CD8-positive, alpha-beta memory T cell (primary cell): ENCODE measurements around the gene CDH23. TPM values are rescaled to one million over a fixed set of nuclear protein-coding genes. Genes with fewer than 3 reads are reported as not detected.

ENCODE experiments used
- CTCF ChIA-PET: fragments of 350-600 bp; sonication (Branson Sonifier 250); formaldehyde crosslinking; loops from one replicate; lab custom pipeline; 2021; ENCODE audit warnings: antibody characterized with exemption; lab: Charles Lee
- POLR2A ChIA-PET: fragments of 350-600 bp; sonication (Branson Sonifier 250); formaldehyde crosslinking; loops from one replicate; lab custom pipeline; 2021; ENCODE audit warnings: antibody characterized with exemption; lab: Charles Lee
- DNase-seq, 5 donors: peaks; one replicate each; pipeline versions ENCODE4 v3.0.0 to v3.0.0-alpha.2; 2020 to 2022; ENCODE audit warnings: mixed read lengths in 1 of 5
- H3K27ac ChIP-seq: one replicate; pipeline ENCODE4 v1.7.0; 2013; ENCODE audit warnings: low read depth, mild to moderate bottlenecking, low read length, moderate library complexity
- H3K27me3 ChIP-seq: 2 replicates; pipeline ENCODE4 v1.7.0; 2013; ENCODE audit warnings: low read length, mild to moderate bottlenecking; ENCODE audit not compliant: insufficient read depth, poor library complexity, severe bottlenecking
- H3K36me3 ChIP-seq: 2 replicates; pipeline ENCODE4 v1.7.0; 2013; ENCODE audit warnings: mild to moderate bottlenecking, low read length, moderate library complexity; ENCODE audit not compliant: insufficient read depth
- H3K4me1 ChIP-seq: 2 replicates; pipeline ENCODE4 v1.7.0; 2013; ENCODE audit warnings: mild to moderate bottlenecking, low read length, moderate library complexity; ENCODE audit not compliant: insufficient read depth
- H3K4me3 ChIP-seq: 2 replicates; pipeline ENCODE4 v1.7.0; 2013; ENCODE audit warnings: mild to moderate bottlenecking, low read length
- H3K9me3 ChIP-seq: 2 replicates; pipeline ENCODE4 v1.7.0; 2013; ENCODE audit warnings: mild to moderate bottlenecking, low read length
- H3K27ac Mint-ChIP-seq, 8 donors: one replicate each; pipeline ENCODE4 v1.8.0; 2020 to 2021; ENCODE audit warnings: mixed read lengths in 8 of 8, mild to moderate bottlenecking in 6 of 8, inconsistent platforms in 3 of 8, moderate library complexity in 3 of 8
- H3K27me3 Mint-ChIP-seq, 2 donors: one replicate each; pipeline ENCODE4 v1.8.0; 2020 to 2021; ENCODE audit warnings: mixed read lengths in 2 of 2, mild to moderate bottlenecking in 1 of 2, moderate library complexity in 1 of 2
- H3K36me3 Mint-ChIP-seq, 3 donors: one replicate each; pipeline ENCODE4 v1.8.0; 2020 to 2021; ENCODE audit warnings: mixed read lengths in 3 of 3, inconsistent platforms in 1 of 3, mild to moderate bottlenecking in 1 of 3
- H3K4me1 Mint-ChIP-seq, 3 donors: one replicate each; pipeline ENCODE4 v1.8.0; 2020 to 2021; ENCODE audit warnings: mixed read lengths in 3 of 3, inconsistent platforms in 1 of 3, mild to moderate bottlenecking in 1 of 3
- H3K4me3 Mint-ChIP-seq, 7 donors: one replicate each; pipeline ENCODE4 v1.8.0; 2020 to 2021; ENCODE audit warnings: mixed read lengths in 7 of 7, mild to moderate bottlenecking in 6 of 7, moderate library complexity in 4 of 7, inconsistent platforms in 2 of 7
- H3K9me3 Mint-ChIP-seq, 5 donors: one replicate each; pipeline ENCODE4 v1.8.0; 2020 to 2022; ENCODE audit warnings: mixed read lengths in 5 of 5, mild to moderate bottlenecking in 3 of 5, moderate library complexity in 2 of 5, inconsistent platforms in 1 of 5
- polyA plus RNA-seq: library from polyadenylated mRNA; unstranded; fragments of 300-500 nt; fragmentation: Illumina TruSeq; gene quantifications from one replicate; pipeline ENCODE4 v1.2.3, GENCODE V29; 2021
- total RNA-seq, 2 experiments: library from RNA; stranded (reverse); gene quantifications; one replicate each; pipeline ENCODE4 v1.2.3, GENCODE V29; 2021

CDH23 gene
- total RNA-seq (under 1 TPM; 0.74 to 0.78 TPM), polyA plus RNA-seq (2.0 TPM)

DNA sequence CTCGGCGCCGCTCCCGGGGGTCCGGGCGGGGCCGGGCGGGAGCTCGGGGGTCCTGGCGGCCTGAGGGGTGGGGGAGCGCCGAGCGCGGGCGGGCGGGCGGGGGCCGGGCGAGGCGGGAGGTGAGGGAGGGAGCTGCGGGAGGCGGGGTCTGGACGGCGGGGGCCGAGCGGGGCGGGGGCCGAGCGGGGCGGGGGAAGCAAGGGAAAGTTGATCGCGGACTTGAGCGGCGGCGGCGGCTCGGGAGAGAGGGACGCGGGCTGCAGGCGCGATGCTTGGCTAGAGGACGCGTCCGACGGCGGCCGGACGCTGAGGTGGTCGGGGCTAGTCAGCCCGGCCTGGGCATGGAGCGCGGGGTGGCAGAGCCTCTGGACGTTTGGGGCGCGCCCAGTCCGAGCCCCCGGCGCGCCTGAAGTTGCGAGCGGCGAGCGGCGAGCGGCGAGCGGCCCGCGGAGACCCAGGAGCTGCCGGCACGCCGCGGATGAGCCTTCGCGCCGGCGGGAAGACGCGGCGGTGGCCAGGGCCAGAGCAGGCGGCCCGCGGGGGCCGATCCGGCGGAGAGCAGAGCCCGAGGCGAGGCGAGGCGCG lies at the start of gene CDH23:
TSS of gene CDH23 (plus strand) at position 210 of the 585 bp plus-strand sequence. CDS start 42,912 bp downstream, outside the sequence.
- Histone ChIP-seq H3K27ac (no peak within 1 kb of the TSS), H3K9me3 (no peaks in the 10 kb centered on the region), H3K4me1 (peaks cover 8% of the 10 kb centered on the region), H3K27me3 (peaks cover 29% of the 10 kb centered on the region), H3K4me3 (no peak within 1 kb of the TSS), H3K36me3 (no peaks in the 10 kb centered on the region)
- POLR2A ChIA-PET: no interaction called here
- Mint-ChIP-seq H3K27ac (peak within 1 kb of the TSS in 1 of 8 donors; percentile 85), H3K4me3 (peak within 1 kb of the TSS; percentile 60 to 89 (median 71)), H3K27me3 (peaks cover 33 to 69% of the 10 kb centered on the region in 2 donors), H3K9me3 (peaks cover 0 to 2% (median 0%) of the 10 kb centered on the region in 5 donors), H3K4me1 (peaks cover 7 to 14% (median 9%) of the 10 kb centered on the region in 3 donors), H3K36me3 (peaks cover 0 to 3% (median 0%) of the 10 kb centered on the region in 3 donors)
- no peak for DNase-seq
- CTCF ChIA-PET: interaction anchor here (0.9 kb wide), 1 partner anchor 312 kb away, joined by 3 read pairs; no protein-coding TSS in a partner anchor

DNA sequence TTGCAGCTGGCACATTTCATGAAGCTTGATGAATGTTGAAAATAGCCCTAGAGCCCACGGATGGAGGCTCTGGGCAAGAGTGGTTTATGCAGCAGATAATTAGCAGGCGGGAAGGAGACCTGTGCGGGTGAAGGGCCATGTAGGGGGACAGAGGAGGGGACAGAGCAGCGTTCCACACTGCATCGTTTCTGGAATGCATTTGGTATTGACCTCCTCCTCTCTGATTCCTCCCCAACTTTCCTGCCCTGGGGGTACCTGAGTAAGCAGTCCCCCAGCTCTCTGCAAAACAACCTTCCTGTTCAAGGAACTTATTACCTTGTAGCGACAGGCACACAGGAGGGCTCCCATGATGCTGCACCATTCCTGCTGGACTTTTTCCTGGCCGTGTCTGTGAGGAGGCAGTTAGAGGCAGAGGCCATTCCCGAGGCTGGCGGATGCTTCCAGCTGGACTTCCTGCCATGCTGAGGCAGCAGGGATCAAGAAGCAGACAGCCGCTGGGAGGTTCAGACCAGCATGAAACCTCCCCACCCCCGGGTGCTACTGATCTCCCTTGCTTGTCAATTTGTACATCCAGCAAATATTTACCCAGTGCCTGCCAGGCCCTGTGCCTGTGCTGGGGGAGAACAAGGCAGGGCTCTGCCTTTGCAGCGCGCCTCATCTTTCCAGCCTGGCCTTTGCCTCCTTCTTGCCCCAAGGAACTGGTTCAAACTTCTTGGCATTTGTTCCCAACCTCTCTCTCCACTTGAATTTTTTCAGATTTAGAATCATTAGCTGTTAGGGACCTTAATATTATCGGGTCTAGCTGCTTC lies 48.9 kb upstream of the CDH23 start:
- DNase-seq: no peak
- Mint-ChIP-seq H3K36me3 (peaks cover 0 to 40% (median 3%) of the 10 kb centered on the region in 3 donors), H3K27me3 (no peaks in the 10 kb centered on the region), H3K4me3 (peak overlapping the region in 1 of 7 donors; percentile 36), H3K9me3 (no peaks in the 10 kb centered on the region), H3K4me1 (peaks cover 0 to 13% (median 12%) of the 10 kb centered on the region in 3 donors), H3K27ac (peak overlapping the region in 2 of 8 donors; percentile 45 to 63)
- Histone ChIP-seq H3K4me3 (no peak overlapping the region), H3K27ac (no peak overlapping the region), H3K27me3 (no peaks in the 10 kb centered on the region), H3K36me3 (peaks cover 4% of the 10 kb centered on the region), H3K4me1 (no peaks in the 10 kb centered on the region), H3K9me3 (no peaks in the 10 kb centered on the region)
- ChIA-PET CTCF (interaction anchor here (1.5 kb wide), 2 partner anchors 10 to 20 kb away, joined by 3 read pairs; no protein-coding TSS in a partner anchor), POLR2A (no interaction called here)

DNA sequence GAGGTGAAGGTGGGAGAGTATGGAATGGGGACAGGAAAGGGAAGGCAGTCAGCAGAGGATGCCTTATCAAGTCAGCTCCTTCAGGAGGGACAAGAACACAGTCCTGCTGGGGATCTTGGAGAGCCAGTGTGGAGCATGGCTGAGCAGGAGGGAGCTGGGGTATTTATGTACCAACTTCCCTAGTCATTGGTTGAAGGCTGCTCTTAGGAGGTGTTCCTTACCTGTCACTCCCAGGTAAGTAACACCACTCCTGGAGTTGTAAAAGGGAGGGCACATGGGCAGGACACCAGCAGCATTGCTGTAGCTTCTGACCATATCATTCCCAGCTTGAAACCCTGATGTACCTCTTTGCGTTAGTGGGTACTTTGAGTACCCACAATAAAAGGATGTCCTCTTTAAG lies 47.9 kb upstream of the CDH23 start:
- H3K27ac Mint-ChIP-seq: peak overlapping the region in 1 of 8 donors; percentile 78

DNA sequence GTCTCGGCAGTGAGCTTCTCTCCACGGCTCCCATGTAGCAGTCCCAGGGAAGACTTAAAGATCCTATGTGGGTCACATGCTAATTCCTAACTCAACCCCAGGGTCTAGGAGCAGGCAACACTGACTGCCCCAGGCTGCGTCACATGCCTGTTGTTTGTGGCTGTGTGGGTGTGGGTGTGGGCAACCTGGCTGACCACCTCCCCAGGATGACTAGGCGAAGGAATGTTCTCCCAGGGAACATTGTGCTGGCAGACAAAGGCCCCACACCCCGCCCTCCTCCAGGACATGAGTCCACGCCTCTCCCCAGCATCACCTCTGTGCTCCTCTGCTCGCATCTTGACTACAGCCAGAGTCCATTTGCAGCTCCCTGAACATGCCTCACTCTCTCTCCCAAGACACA lies 47.3 kb upstream of the CDH23 start:
- DNase-seq: no peak
- Histone ChIP-seq H3K4me1 (no peaks in the 10 kb centered on the region), H3K4me3 (no peak overlapping the region), H3K36me3 (peaks cover 4% of the 10 kb centered on the region), H3K9me3 (no peaks in the 10 kb centered on the region), H3K27me3 (no peaks in the 10 kb centered on the region), H3K27ac (no peak overlapping the region)
- H3K36me3 Mint-ChIP-seq: peaks cover 0 to 49% (median 7%) of the 10 kb centered on the region in 3 donors
- H3K27me3 Mint-ChIP-seq: no peaks in the 10 kb centered on the region
- no peak overlapping the region for H3K4me3 Mint-ChIP-seq
- ChIA-PET POLR2A (no interaction called here), CTCF (interaction anchor here (1.5 kb wide), 1 partner anchor 18 kb away, joined by 3 read pairs; no protein-coding TSS in a partner anchor)
- H3K27ac Mint-ChIP-seq: peak overlapping the region in 2 of 8 donors; percentile 35 to 65
- H3K4me1 Mint-ChIP-seq: peaks cover 0 to 13% (median 12%) of the 10 kb centered on the region in 3 donors
- no peaks in the 10 kb centered on the region for H3K9me3 Mint-ChIP-seq

More for the DNA sequence above, 47.9 kb upstream of the CDH23 start:
- no peak for DNase-seq
- POLR2A ChIA-PET: no interaction called here
- peaks cover 0 to 13% (median 12%) of the 10 kb centered on the region in 3 donors for H3K4me1 Mint-ChIP-seq
- H3K4me3 ChIP-seq: no peak overlapping the region
- CTCF ChIA-PET: interaction anchor here (1.5 kb wide), 1 partner anchor 19 kb away, joined by 3 read pairs; no protein-coding TSS in a partner anchor
- no peaks in the 10 kb centered on the region for H3K27me3 ChIP-seq
- no peaks in the 10 kb centered on the region for H3K9me3 Mint-ChIP-seq
- H3K36me3 Mint-ChIP-seq: peaks cover 0 to 47% (median 5%) of the 10 kb centered on the region in 3 donors
- peaks cover 4% of the 10 kb centered on the region for H3K36me3 ChIP-seq
- no peaks in the 10 kb centered on the region for H3K27me3 Mint-ChIP-seq
- no peak overlapping the region for H3K4me3 Mint-ChIP-seq
- H3K27ac ChIP-seq: no peak overlapping the region
- no peaks in the 10 kb centered on the region for H3K9me3 ChIP-seq
- no peaks in the 10 kb centered on the region for H3K4me1 ChIP-seq

DNA sequence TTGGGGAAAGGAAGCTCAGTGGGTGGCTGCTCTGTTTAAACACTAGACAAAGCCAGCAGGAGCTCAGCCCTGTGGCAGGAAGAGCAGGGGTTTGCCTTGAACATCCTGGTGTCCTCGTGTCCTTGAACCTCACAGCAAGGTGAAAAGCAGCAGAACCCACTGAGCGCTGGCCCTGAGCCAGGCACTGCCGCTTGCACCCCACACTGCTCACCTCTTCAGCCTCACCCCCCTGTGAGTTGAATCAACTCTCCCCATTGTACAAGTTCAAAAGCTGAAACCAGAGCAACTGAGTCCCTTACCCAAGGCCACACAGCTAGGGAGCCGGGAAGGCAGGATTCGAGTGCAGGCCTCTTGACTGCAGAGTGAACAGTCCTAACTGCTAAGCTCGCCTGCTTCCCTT lies 45.6 kb upstream of the CDH23 start:
- Histone ChIP-seq H3K27me3 (no peaks in the 10 kb centered on the region), H3K4me3 (no peak overlapping the region), H3K9me3 (no peaks in the 10 kb centered on the region), H3K4me1 (no peaks in the 10 kb centered on the region), H3K36me3 (peaks cover 4% of the 10 kb centered on the region), H3K27ac (no peak overlapping the region)
- Mint-ChIP-seq H3K9me3 (no peaks in the 10 kb centered on the region), H3K27ac (peak overlapping the region in 2 of 8 donors; percentile 66 to 84), H3K36me3 (peaks cover 0 to 59% (median 9%) of the 10 kb centered on the region in 3 donors), H3K4me1 (peaks cover 0 to 13% (median 12%) of the 10 kb centered on the region in 3 donors), H3K4me3 (no peak overlapping the region), H3K27me3 (no peaks in the 10 kb centered on the region)
- DNase-seq: peak in 1 of 5 donors; percentile 13
- POLR2A ChIA-PET: no interaction called here
- CTCF ChIA-PET: interaction anchor here (0.9 to 1.3 kb wide), 2 partner anchors 14 to 33 kb away, joined by 3 to 5 read pairs; no protein-coding TSS in a partner anchor

DNA sequence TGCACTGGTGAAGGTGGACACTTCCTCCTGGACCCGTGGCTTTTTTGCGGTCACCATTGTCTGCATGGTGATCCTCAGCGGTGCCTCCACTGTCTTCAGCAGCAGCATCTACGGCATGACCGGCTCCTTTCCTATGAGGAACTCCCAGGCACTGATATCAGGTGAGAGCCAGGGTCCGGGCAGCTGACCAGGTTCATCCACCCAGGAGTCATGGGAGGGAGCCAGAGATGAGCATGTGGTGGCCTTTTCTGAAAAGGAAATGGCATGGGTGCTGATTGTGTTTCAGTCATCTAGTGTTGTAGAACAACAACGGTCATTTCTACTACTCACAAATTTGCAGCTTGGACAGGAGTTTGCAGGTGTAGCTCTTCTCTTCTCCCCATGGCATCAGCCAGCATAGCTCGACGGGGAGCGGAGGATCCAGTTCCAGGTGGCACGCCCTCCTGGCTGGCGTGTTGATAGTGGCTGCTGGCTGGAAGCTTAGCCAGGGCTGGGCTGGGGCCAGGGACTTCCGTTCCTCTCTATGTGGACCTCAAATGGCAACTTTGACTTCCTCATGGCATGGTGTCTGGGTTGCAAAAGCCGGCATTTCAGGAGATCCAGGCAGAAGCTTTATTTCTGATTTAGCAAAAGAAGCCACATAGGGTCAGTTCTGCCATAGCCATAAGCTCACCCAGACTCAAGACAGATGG lies 44.9 kb upstream of the CDH23 start:
- no peak overlapping the region for H3K4me3 ChIP-seq
- no peak overlapping the region for H3K27ac Mint-ChIP-seq
- H3K4me3 Mint-ChIP-seq: no peak overlapping the region
- H3K4me1 Mint-ChIP-seq: peaks cover 0 to 13% (median 12%) of the 10 kb centered on the region in 3 donors
- peaks cover 4% of the 10 kb centered on the region for H3K36me3 ChIP-seq
- CTCF ChIA-PET: no interaction called here
- H3K27me3 ChIP-seq: no peaks in the 10 kb centered on the region
- no peak for DNase-seq
- no peak overlapping the region for H3K27ac ChIP-seq
- H3K36me3 Mint-ChIP-seq: peaks cover 0 to 66% (median 9%) of the 10 kb centered on the region in 3 donors
- no peaks in the 10 kb centered on the region for H3K9me3 Mint-ChIP-seq
- no peaks in the 10 kb centered on the region for H3K4me1 ChIP-seq
- POLR2A ChIA-PET: no interaction called here
- H3K9me3 ChIP-seq: no peaks in the 10 kb centered on the region
- no peaks in the 10 kb centered on the region for H3K27me3 Mint-ChIP-seq

DNA sequence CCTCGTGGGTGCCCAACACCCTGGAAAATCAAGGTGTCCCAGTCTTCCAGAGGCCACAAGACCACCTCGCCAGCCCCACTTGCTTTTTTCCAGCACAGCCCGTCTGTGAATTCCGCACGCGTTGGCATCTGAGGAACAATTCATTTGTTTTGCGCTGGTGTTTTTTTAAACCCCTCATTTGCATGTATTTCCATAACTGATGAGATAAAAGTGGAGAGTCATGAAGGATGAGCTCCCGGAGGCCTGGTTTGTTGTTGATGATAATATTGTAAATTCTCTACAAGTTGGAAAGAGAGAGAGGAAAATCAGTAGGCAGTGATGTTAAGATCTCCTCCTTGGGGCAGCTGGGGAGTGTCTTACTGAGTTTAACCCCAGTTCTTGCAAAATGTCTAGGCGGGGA lies 43.1 kb upstream of the CDH23 start:
- ChIA-PET CTCF (no interaction called here), POLR2A (no interaction called here)
- peaks cover 4% of the 10 kb centered on the region for H3K36me3 ChIP-seq
- DNase-seq: no peak
- Mint-ChIP-seq H3K27me3 (no peaks in the 10 kb centered on the region), H3K9me3 (no peaks in the 10 kb centered on the region), H3K36me3 (peaks cover 0 to 78% (median 9%) of the 10 kb centered on the region in 3 donors), H3K27ac (no peak overlapping the region), H3K4me1 (peaks cover 0 to 13% (median 12%) of the 10 kb centered on the region in 3 donors), H3K4me3 (no peak overlapping the region)
- no peak overlapping the region for H3K27ac ChIP-seq
- H3K9me3 ChIP-seq: no peaks in the 10 kb centered on the region
- no peak overlapping the region for H3K4me3 ChIP-seq
- no peaks in the 10 kb centered on the region for H3K4me1 ChIP-seq
- no peaks in the 10 kb centered on the region for H3K27me3 ChIP-seq
